GM12865 (cell line): ENCODE results near the gene MPRIP.

Experiments used
- DNase-seq: peaks from one replicate; pipeline ENCODE4 v3.0.0; 2010; ENCODE audit warnings: low read depth
- H3K4me3 ChIP-seq: 2 replicates; pipeline ENCODE4 v1.5.1; 2011; ENCODE audit warnings: mild to moderate bottlenecking, low read depth, low read length, control low read depth
- CTCF ChIP-seq: IDR thresholded peaks from 2 replicates; pipeline ENCODE4 v1.5.1; 2011; ENCODE audit warnings: low read length, control low read depth, low read depth, inconsistent platforms; ENCODE audit not compliant: insufficient read depth; ENCODE audit errors: missing control alignments

Gene MPRIP

GRCh38 chr17:17168401-17168800, 126.1 kb downstream of the MPRIP start:
- no peak for DNase-seq
- no peak for TF ChIP-seq CTCF
- no peak overlapping the region for H3K4me3 ChIP-seq

- no peak for DNase-seq
- no peak overlapping the region for H3K4me3 ChIP-seq
- no peak for TF ChIP-seq CTCF
Observed at GRCh38 chr17:17169396-17169795, 127.1 kb downstream of the MPRIP start.

- TF ChIP-seq CTCF = no peak
- no peak overlapping the region for H3K4me3 ChIP-seq
- DNase-seq = no peak
Observed at GRCh38 chr17:17170346-17170985, 128.2 kb downstream of the MPRIP start.

- no peak for TF ChIP-seq CTCF
- no peak overlapping the region for H3K4me3 ChIP-seq
- DNase-seq = no peak
Observed at GRCh38 chr17:17171186-17171585, 128.9 kb downstream of the MPRIP start.

- no peak overlapping the region for H3K4me3 ChIP-seq
- DNase-seq = no peak
- no peak for TF ChIP-seq CTCF
Observed at GRCh38 chr17:17172001-17172939, 130.0 kb downstream of the MPRIP start.

GRCh38 chr17:17172990-17173389, 130.7 kb downstream of the MPRIP start:
- DNase-seq = no peak
- no peak overlapping the region for H3K4me3 ChIP-seq
- TF ChIP-seq CTCF = no peak
